Vagina (tissue), 2 donors: ENCODE measurements around the gene GRK4. TPM values are rescaled to one million over a fixed set of nuclear protein-coding genes. Genes with fewer than 3 reads are reported as not detected.

ENCODE experiments used
- DNase-seq, 2 donors: peaks; one replicate each; pipeline ENCODE4 v3.0.0-alpha.2; 2017; ENCODE audit errors: extremely low spot score in 2 of 2
- H3K27ac ChIP-seq: fragments of 200-600 bp; sonication (generic); one replicate; pipeline ENCODE4 v1.5.1; 2019
- H3K27me3 ChIP-seq: fragments of 200-600 bp; sonication (generic); one replicate; pipeline ENCODE4 v1.5.1; 2019
- H3K36me3 ChIP-seq, 2 donors: fragments of 200-600 bp; sonication (generic); one replicate each; pipeline ENCODE4 v1.5.1; 2017 to 2019
- H3K4me1 ChIP-seq: fragments of 200-600 bp; sonication (generic); one replicate; pipeline ENCODE4 v1.5.1; 2019
- H3K4me3 ChIP-seq, 2 donors: fragments of 200-600 bp; sonication (generic); 1 replicate in 1 of 2; 2 replicates in 1 of 2; pipeline ENCODE4 v1.5.1; 2016 to 2019
- H3K9me3 ChIP-seq: fragments of 200-600 bp; sonication (generic); one replicate; pipeline ENCODE4 v1.5.1; 2019
- POLR2A ChIP-seq, 2 donors: fragments of 450-650 bp; IDR thresholded peaks; one replicate each; pipeline ENCODE4 v1.6.1; 2017; ENCODE audit warnings: antibody characterized with exemption in 2 of 2, mild to moderate bottlenecking in 2 of 2, moderate library complexity in 2 of 2
- POLR2AphosphoS5 ChIP-seq, 2 donors: sonication (generic); formaldehyde crosslinking; IDR thresholded peaks; one replicate each; pipeline ENCODE4 v1.9.0; 2017; ENCODE audit warnings: antibody characterized with exemption in 2 of 2, mild to moderate bottlenecking in 2 of 2, low read depth in 1 of 2; ENCODE audit not compliant: insufficient read depth in 1 of 2
- intact Hi-C: fragments of 100-400 bp; cut with DNase I; formaldehyde crosslinking; loops from one replicate; pipeline ENCODE4 v1.15.1; 2023
- total RNA-seq: library from RNA; depleted of rRNA; stranded (reverse); fragments of >200 nt; gene quantifications from one replicate; pipeline ENCODE4 v1.2.3, GENCODE V29; 2016
- TF ChIP-seq, protein P1 (sequence below), 3 experiments: fragments of 450-650 bp in 2 of 3; fragments of 200-600 bp in 1 of 3; sonication (generic) in 1 of 3; IDR thresholded peaks; one replicate each; pipeline ENCODE4 v1.5.1; 2017 to 2019; ENCODE audit warnings: antibody characterized with exemption in 3 of 3, mild to moderate bottlenecking in 2 of 3, moderate library complexity in 2 of 3

The GRK4 gene
- total RNA-seq, 1 donor from 2014 or later: 2.7 TPM

DNA sequence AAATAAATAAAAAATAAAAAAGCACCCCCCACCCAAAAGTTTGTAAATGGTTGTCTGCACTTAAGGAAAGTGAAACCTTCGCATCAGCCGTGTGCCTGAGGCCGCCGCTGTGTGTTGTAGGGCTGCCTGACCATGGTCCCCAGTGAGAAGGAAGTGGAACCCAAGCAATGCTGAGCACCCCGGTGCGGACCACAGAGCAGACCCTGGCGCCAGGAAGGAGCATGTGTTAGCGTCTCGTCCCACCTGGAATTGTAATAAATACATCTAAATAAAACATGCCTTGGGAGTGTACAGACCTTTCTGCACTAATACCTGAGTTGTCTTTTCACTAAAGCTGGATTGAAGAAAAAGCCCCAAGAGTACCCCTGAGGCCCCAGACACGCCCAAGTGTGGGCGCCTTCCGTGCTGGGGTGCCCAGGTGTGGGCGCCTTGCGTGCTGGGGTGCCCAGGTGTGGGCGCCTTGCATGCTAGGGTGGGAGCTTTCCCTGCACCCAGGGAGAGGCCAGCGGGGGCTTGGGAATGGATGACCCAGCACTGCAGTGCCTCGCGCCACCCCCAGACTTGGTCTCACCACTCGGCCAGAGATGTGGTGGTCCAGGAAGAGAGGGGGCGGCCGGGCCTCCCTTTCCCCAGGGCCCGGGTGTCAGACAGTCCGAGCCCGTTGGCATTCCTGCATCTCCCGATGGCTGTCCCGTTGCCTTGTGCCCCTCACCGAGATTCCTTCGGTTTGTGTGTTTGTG, 77.3 kb downstream of the GRK4 start:
- Histone ChIP-seq H3K4me1 (peaks cover 31% of the 10 kb centered on the region), H3K9me3 (no peaks in the 10 kb centered on the region), H3K36me3 (no peaks in the 10 kb centered on the region), H3K27me3 (no peaks in the 10 kb centered on the region), H3K27ac (no peak overlapping the region), H3K4me3 (peak overlapping the region in 1 of 2 donors; percentile 48)
- intact Hi-C loops: no loop called here
- DNase-seq: no peak
- TF ChIP-seq POLR2AphosphoS5 (IDR thresholded peaks at IDR 0.05; ENCODE audit: insufficient read depth in 1 of 2, low read depth in 1 of 2) (no peak), POLR2A (IDR thresholded peaks at IDR 0.05) (no peak)
- TF ChIP-seq, protein P1, sequence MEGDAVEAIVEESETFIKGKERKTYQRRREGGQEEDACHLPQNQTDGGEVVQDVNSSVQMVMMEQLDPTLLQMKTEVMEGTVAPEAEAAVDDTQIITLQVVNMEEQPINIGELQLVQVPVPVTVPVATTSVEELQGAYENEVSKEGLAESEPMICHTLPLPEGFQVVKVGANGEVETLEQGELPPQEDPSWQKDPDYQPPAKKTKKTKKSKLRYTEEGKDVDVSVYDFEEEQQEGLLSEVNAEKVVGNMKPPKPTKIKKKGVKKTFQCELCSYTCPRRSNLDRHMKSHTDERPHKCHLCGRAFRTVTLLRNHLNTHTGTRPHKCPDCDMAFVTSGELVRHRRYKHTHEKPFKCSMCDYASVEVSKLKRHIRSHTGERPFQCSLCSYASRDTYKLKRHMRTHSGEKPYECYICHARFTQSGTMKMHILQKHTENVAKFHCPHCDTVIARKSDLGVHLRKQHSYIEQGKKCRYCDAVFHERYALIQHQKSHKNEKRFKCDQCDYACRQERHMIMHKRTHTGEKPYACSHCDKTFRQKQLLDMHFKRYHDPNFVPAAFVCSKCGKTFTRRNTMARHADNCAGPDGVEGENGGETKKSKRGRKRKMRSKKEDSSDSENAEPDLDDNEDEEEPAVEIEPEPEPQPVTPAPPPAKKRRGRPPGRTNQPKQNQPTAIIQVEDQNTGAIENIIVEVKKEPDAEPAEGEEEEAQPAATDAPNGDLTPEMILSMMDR (IDR thresholded peaks at IDR 0.05): no peak

- TF ChIP-seq POLR2AphosphoS5 (IDR thresholded peaks at IDR 0.05; ENCODE audit: insufficient read depth in 1 of 2, low read depth in 1 of 2) (peak in 1 of 2 donors; percentile 53), POLR2A (IDR thresholded peaks at IDR 0.05) (no peak)
- Histone ChIP-seq H3K27me3 (no peaks in the 10 kb centered on the region), H3K27ac (peak overlapping the region; percentile 37), H3K9me3 (no peaks in the 10 kb centered on the region), H3K4me3 (peak overlapping the region; percentile 35 to 48), H3K4me1 (peaks cover 31% of the 10 kb centered on the region), H3K36me3 (no peaks in the 10 kb centered on the region)
- intact Hi-C loops: no loop called here
- no peak for DNase-seq
Observed at GRCh38 chr4:3041192-3042142, 78.1 kb downstream of the GRK4 start.

DNA sequence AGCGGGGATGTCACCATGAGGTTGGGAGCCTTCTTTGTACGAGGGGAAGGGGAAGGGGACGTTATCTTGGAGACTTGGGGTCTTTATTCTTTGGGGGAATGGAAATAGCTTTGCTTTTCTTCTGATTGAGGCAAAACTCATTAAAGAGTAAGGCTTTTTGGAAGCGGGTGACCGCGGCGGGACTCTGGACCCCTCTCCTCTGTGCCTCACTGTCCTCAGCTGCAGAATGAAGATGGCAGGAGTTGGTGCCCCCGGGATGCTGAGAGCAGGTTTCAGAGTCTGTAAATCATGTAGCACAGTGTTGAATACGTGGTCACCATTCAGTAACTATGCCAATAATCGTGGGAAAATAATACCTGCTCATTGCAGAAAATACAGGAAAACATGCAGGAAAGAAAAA, 78.9 kb downstream of the GRK4 start:
- Histone ChIP-seq H3K9me3 (no peaks in the 10 kb centered on the region), H3K4me1 (peaks cover 28% of the 10 kb centered on the region), H3K27me3 (no peaks in the 10 kb centered on the region), H3K36me3 (no peaks in the 10 kb centered on the region), H3K27ac (peak overlapping the region; percentile 37), H3K4me3 (peak overlapping the region; percentile 35 to 48)
- intact Hi-C loops: no loop called here
- DNase-seq: no peak
- TF ChIP-seq POLR2A (IDR thresholded peaks at IDR 0.05) (no peak), POLR2AphosphoS5 (IDR thresholded peaks at IDR 0.05; ENCODE audit: insufficient read depth in 1 of 2, low read depth in 1 of 2) (no peak)
- TF ChIP-seq, protein P1 (IDR thresholded peaks at IDR 0.05): no peak

DNA sequence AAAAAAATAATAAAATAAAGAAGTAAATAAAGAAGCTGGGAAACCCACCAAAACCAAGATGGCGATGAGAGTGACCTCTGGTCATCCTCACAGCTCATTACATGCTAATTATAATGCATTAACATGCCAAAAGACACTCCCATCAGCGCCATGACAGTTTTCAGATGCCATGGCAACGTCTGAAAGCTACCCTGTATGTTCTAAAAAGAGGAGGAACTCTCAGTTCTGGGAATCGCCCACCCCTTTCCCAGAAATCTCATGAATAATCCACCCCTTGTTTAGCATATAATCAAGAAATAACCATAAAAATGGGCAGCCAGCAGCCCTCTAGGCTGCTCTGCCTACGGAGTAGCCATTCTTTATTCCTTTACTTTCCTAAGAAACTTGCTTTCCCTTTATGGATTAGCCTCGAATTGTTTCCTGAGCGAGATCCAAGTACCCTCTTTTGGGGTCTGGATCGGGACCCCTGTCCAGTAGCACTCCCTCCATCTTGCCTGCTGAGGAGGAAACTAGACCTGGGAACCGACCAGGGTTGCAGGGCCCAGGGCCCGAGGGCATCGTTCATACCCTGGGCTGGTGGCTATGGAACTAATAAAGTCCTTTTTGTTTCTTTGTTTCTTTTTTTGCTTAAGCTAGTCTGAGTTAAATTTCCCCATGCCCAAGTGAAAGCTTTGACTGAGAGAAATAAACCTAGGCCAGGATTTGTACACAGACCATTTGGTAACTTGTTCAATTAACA, 80.1 kb downstream of the GRK4 start:
- Histone ChIP-seq H3K4me1 (peaks cover 17% of the 10 kb centered on the region), H3K4me3 (no peak overlapping the region), H3K27me3 (no peaks in the 10 kb centered on the region), H3K9me3 (no peaks in the 10 kb centered on the region), H3K27ac (no peak overlapping the region), H3K36me3 (no peaks in the 10 kb centered on the region)
- intact Hi-C loops: no loop called here
- TF ChIP-seq, protein P1 (IDR thresholded peaks at IDR 0.05): no peak
- no peak for TF ChIP-seq POLR2A (IDR thresholded peaks at IDR 0.05)
- no peak for DNase-seq
